Parathyroid adenoma (tissue), 2 donors: ENCODE measurements around the gene COL4A2.

Experiments used
- H2AFZ ChIP-seq: fragments of 300-600 bp; sonication (generic); one replicate; pipeline ENCODE4 v1.7.0; 2017; ENCODE audit warnings: antibody characterized with exemption, mild to moderate bottlenecking
- H3K27ac ChIP-seq: fragments of 300-600 bp; sonication (generic); one replicate; pipeline ENCODE4 v1.7.0; 2017
- H3K27me3 ChIP-seq: fragments of 300-600 bp; sonication (generic); one replicate; pipeline ENCODE4 v1.7.0; 2017; ENCODE audit warnings: low read length; ENCODE audit not compliant: control insufficient read depth, insufficient read depth
- H3K36me3 ChIP-seq: fragments of 300-600 bp; sonication (generic); one replicate; pipeline ENCODE4 v1.7.0; 2017; ENCODE audit warnings: low read length; ENCODE audit not compliant: control insufficient read depth, insufficient read depth
- H3K4me1 ChIP-seq: fragments of 300-600 bp; sonication (generic); one replicate; pipeline ENCODE4 v1.7.0; 2017; ENCODE audit warnings: control low read depth
- H3K4me2 ChIP-seq: fragments of 300-600 bp; sonication (generic); one replicate; pipeline ENCODE4 v1.7.0; 2017; ENCODE audit warnings: low read length
- H3K4me3 ChIP-seq: fragments of 300-600 bp; sonication (generic); one replicate; pipeline ENCODE4 v1.7.0; 2017; ENCODE audit warnings: low read depth, low read length
- H3K79me2 ChIP-seq: fragments of 300-600 bp; sonication (generic); one replicate; pipeline ENCODE4 v1.7.0; 2017; ENCODE audit warnings: control low read depth
- H3K9ac ChIP-seq: fragments of 300-600 bp; sonication (generic); one replicate; pipeline ENCODE4 v1.7.0; 2017; ENCODE audit warnings: mild to moderate bottlenecking
- H3K9me3 ChIP-seq: fragments of 300-600 bp; sonication (generic); one replicate; pipeline ENCODE4 v1.7.0; 2017; ENCODE audit warnings: low read length; ENCODE audit not compliant: control insufficient read depth
- CTCF ChIP-seq: fragments of 300-600 bp; sonication (generic); IDR thresholded peaks from one replicate; pipeline ENCODE4 v1.7.0; 2017; ENCODE audit warnings: antibody characterized with exemption, mild to moderate bottlenecking
- donor health status: primary hyperparathyroidism.

The COL4A2 gene

GRCh38 chr13:110463156-110463555, 156.1 kb downstream of the COL4A2 start:
- no peak overlapping the region for H3K4me2 ChIP-seq
- H3K4me1 ChIP-seq, result no peaks in the 10 kb centered on the region
- no peaks in the 10 kb centered on the region for H3K9me3 ChIP-seq
- no peak overlapping the region for H3K9ac ChIP-seq
- no peak for TF ChIP-seq CTCF
- H3K79me2 ChIP-seq, result no peaks in the 10 kb centered on the region
- H3K36me3 ChIP-seq, result no peaks in the 10 kb centered on the region
- no peak overlapping the region for H3K4me3 ChIP-seq
- H3K27me3 ChIP-seq, result no peaks in the 10 kb centered on the region
- H3K27ac ChIP-seq, result no peak overlapping the region
- no peak overlapping the region for H2AFZ ChIP-seq

DNA sequence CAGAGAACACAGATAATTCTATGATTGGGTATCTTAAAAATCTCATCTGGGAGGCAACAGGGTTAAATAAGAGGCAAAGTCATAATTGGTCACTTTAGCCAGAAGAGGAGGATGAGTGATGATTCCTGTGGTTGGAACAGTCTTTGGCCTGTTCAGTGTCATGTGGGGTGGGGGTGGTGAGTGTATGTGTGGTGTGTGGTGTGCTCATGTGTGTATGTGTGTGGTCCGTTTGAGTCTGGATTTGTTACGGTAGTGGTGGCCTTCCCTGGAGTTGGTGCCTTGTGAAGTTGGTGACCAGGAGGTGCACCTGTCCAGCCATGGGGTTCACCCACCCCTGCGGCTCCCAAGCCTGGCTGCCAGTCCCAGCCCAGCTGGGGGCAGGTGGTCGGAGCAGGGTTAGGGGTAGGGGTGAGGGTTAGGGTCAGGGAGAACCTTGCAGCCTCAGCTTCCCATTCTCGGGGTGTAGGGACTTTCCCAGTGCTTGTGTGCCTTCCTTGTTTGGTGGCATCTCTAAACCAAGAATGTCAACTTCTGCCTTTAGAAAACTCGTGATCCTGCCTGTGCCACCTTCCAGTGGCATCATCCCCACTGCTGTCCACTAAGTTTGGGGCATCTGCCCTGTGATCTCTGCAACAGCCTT, 156.9 kb downstream of the COL4A2 start:
- H3K9me3 ChIP-seq, result no peaks in the 10 kb centered on the region
- H3K4me3 ChIP-seq, result no peak overlapping the region
- H3K27me3 ChIP-seq, result no peaks in the 10 kb centered on the region
- H3K79me2 ChIP-seq, result no peaks in the 10 kb centered on the region
- TF ChIP-seq CTCF, result no peak
- H3K36me3 ChIP-seq, result no peaks in the 10 kb centered on the region
- H3K4me2 ChIP-seq, result no peak overlapping the region
- H3K9ac ChIP-seq, result no peak overlapping the region
- H3K4me1 ChIP-seq, result no peaks in the 10 kb centered on the region
- H2AFZ ChIP-seq, result no peak overlapping the region
- H3K27ac ChIP-seq, result no peak overlapping the region

DNA sequence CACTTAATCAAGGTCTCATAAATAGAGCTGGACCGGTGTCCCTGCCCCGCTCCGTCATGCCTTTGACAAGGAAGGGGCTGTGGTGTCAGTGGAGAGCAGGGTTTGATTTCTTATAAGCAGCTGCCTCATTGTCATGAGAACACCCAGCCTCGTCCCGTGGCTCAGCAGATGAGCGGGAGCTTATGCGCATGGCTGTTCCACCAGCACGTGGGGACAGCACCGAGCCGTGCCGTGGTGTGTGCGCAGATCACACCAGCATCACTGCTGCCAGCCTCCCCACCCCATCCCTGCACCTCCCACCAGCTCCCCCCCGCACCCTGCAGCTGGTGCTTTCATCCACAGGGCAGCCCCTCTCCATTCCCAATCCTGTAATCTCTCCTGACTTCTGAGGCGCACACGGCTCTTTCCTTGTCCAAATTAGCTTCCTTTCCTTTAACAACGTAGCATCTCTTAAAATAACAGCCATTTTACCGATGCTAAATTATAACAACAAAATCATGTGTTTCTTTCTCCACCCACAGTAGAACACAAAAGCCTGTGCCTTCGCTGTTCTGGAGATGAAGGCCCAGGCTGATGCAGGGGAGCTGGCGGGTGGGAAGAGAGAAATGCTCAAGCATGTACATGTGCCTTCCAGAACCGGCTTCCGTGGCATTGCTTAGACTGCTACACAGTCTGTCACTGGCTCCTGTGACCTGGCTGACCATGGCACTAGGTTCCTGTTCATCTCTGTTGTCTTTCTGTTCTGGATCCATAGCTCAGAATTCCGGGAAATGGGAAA, 157.7 kb downstream of the COL4A2 start:
- Histone ChIP-seq H3K9ac (no peak overlapping the region), H3K79me2 (no peaks in the 10 kb centered on the region), H3K27me3 (no peaks in the 10 kb centered on the region), H3K27ac (no peak overlapping the region), H3K4me1 (no peaks in the 10 kb centered on the region), H3K4me3 (no peak overlapping the region), H3K9me3 (no peaks in the 10 kb centered on the region), H2AFZ (no peak overlapping the region), H3K36me3 (no peaks in the 10 kb centered on the region), H3K4me2 (no peak overlapping the region)
- no peak for TF ChIP-seq CTCF

DNA sequence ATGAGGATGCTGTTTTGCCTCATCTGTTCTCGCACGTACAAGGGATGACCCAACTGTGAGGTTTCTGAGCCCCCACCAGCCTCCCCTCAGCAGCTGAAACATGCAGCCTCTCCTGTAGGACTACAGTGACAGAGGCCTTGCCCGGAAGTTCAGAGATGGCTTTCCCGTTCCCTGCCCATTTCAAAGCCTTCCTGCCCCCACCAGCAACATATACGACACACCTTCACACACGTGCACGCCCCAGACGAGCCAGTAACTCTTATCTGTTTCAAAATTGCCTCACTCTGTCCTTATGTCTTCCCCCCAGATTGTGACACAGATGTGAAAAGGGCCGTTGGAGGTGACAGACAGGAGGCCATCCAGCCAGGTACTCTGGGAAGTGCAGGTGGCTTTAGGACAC, 158.6 kb downstream of the COL4A2 start:
- no peaks in the 10 kb centered on the region for H3K4me1 ChIP-seq
- H3K4me3 ChIP-seq, result no peak overlapping the region
- no peaks in the 10 kb centered on the region for H3K9me3 ChIP-seq
- TF ChIP-seq CTCF, result no peak
- H3K27me3 ChIP-seq, result no peaks in the 10 kb centered on the region
- no peak overlapping the region for H3K4me2 ChIP-seq
- no peak overlapping the region for H3K9ac ChIP-seq
- H3K27ac ChIP-seq, result no peak overlapping the region
- no peaks in the 10 kb centered on the region for H3K36me3 ChIP-seq
- H2AFZ ChIP-seq, result no peak overlapping the region
- H3K79me2 ChIP-seq, result no peaks in the 10 kb centered on the region
